ENCODE results near the gene GLRA1. TPM values are rescaled to one million over a fixed set of nuclear protein-coding genes. Genes with fewer than 3 reads are reported as not detected.

The GLRA1 gene
- total RNA-seq, 2 experiments from 2014 or later: not detected

- Mint-ChIP-seq H3K4me1 (no peaks in the 10 kb centered on the region), H3K27me3 (no peaks in the 10 kb centered on the region), H3K27ac (no peak overlapping the region), H3K4me3 (no peak overlapping the region), H3K9me3 (no peaks in the 10 kb centered on the region), H3K36me3 (peaks cover 51% of the 10 kb centered on the region)
- POLR2A ChIA-PET: no interaction called here
- DNase-seq (no peak), ATAC-seq (ENCODE audit: low read depth) (no peak)
Observed at GRCh38 chr5:151812757-151813309, 111.8 kb downstream of the GLRA1 start.

DNA sequence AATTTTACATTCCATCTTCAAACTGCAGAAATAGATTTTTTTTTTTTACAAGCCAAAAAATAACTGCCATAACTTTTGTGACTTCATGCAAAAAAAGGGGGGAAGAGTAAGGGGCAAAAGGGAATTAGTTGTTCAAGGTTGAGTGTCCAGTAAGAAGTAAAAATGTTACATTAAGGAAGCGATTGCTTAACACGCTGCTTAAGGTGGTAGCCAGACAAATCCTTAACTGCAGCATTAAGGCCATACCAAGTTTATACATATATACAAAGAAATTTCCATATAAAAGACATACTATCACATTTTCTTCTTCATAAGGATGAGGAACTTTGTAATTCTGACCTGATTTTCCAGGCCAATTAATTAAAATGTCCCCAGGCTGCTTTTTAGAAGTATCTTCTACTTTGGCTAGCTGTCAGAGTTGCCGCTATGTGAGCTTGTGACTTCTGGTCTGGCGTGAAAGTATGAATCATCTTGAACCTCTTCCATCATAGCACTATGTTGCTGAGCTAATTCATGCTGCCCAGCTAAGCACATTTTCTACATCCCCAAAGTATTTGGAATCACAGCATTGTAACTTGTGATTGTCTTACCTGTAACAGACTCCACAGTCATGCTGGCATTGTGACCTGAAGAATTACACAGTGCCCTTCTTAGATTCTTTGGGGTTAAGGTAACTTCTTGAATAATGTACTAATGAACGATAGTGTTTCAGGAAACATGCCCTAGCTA is 112.9 kb downstream of the GLRA1 start:
- DNase-seq (no peak), ATAC-seq (ENCODE audit: low read depth) (no peak)
- peaks cover 2% of the 10 kb centered on the region for H3K4me1 Mint-ChIP-seq
- H3K4me3 Mint-ChIP-seq: no peak overlapping the region
- no peaks in the 10 kb centered on the region for H3K27me3 Mint-ChIP-seq
- peaks cover 48% of the 10 kb centered on the region for H3K36me3 Mint-ChIP-seq
- H3K27ac Mint-ChIP-seq: no peak overlapping the region
- POLR2A ChIA-PET: no interaction called here
- no peaks in the 10 kb centered on the region for H3K9me3 Mint-ChIP-seq

GRCh38 chr5:151810897-151811296 is 113.8 kb downstream of the GLRA1 start:
- ATAC-seq (ENCODE audit: low read depth): no peak
- H3K27me3 Mint-ChIP-seq: no peaks in the 10 kb centered on the region
- peaks cover 52% of the 10 kb centered on the region for H3K36me3 Mint-ChIP-seq
- H3K27ac Mint-ChIP-seq: no peak overlapping the region
- H3K4me1 Mint-ChIP-seq: peaks cover 2% of the 10 kb centered on the region
- H3K9me3 Mint-ChIP-seq: no peaks in the 10 kb centered on the region
- H3K4me3 Mint-ChIP-seq: no peak overlapping the region
- DNase-seq: no peak
- POLR2A ChIA-PET: no interaction called here

- H3K4me3 Mint-ChIP-seq: no peak overlapping the region
- no peak for ATAC-seq (ENCODE audit: low read depth)
- POLR2A ChIA-PET: no interaction called here
- H3K4me1 Mint-ChIP-seq: peaks cover 2% of the 10 kb centered on the region
- DNase-seq: no peak
- H3K36me3 Mint-ChIP-seq: peaks cover 56% of the 10 kb centered on the region
- no peaks in the 10 kb centered on the region for H3K27me3 Mint-ChIP-seq
- no peak overlapping the region for H3K27ac Mint-ChIP-seq
- H3K9me3 Mint-ChIP-seq: no peaks in the 10 kb centered on the region
Observed at GRCh38 chr5:151810449-151810848, 114.2 kb downstream of the GLRA1 start.

GRCh38 chr5:151808451-151809169 is 116.0 kb downstream of the GLRA1 start:
- no peaks in the 10 kb centered on the region for H3K9me3 Mint-ChIP-seq
- H3K27ac Mint-ChIP-seq: no peak overlapping the region
- ATAC-seq (ENCODE audit: low read depth): no peak
- no peak for DNase-seq
- H3K4me1 Mint-ChIP-seq: peaks cover 2% of the 10 kb centered on the region
- peaks cover 60% of the 10 kb centered on the region for H3K36me3 Mint-ChIP-seq
- H3K4me3 Mint-ChIP-seq: no peak overlapping the region
- POLR2A ChIA-PET: no interaction called here
- no peaks in the 10 kb centered on the region for H3K27me3 Mint-ChIP-seq

DNA sequence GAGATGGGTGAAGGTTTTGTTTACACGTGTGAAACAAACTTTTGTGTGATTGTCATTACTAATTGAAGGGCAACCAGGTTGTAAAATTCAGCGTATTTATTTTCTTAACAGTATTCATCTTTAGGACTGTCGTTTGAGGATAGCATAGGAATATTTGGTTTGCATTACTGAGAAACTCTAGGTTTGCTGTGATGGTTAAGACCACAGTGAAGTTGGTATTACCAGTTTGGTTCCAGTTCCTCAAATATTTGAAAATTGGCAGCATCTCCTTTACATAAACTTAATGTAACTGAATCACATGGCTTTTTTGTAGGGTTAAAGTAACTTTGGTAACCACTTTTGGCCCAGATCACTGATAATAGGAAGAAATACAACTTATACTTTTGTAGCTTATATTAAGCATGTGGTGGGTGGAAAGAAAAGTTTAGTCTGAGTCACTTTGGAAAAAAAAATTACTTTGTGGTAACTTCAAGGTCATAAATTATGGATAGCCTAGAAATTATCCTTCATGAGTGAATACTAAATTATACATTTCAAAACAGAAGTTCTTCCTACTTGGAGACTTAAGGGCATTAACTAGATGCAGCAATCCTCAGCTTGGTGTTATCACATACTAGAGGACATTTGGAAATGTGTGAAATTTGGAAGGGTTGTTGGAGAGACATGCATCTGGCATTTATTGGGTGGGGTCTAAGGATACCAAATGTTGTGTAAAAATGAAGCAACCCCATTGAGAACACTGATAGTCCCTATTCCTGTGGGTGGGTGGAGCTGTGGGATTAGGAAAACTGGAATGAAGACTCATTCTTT is 119.0 kb downstream of the GLRA1 start:
- POLR2A ChIA-PET: interaction anchor here (1.9 kb wide), 1 partner anchor 35 kb away, joined by 5 read pairs; the partner anchor contains the start of gene G3BP1
- Mint-ChIP-seq H3K36me3 (peaks cover 53% of the 10 kb centered on the region), H3K4me1 (peaks cover 2% of the 10 kb centered on the region), H3K27me3 (no peaks in the 10 kb centered on the region), H3K4me3 (no peak overlapping the region), H3K9me3 (no peaks in the 10 kb centered on the region), H3K27ac (no peak overlapping the region)
- DNase-seq: no peak
- ATAC-seq (ENCODE audit: low read depth): no peak

GRCh38 chr5:151800532-151800931 is 124.1 kb downstream of the GLRA1 start:
- Mint-ChIP-seq H3K36me3 (peaks cover 42% of the 10 kb centered on the region), H3K27ac (no peak overlapping the region), H3K4me1 (peaks cover 11% of the 10 kb centered on the region), H3K9me3 (no peaks in the 10 kb centered on the region), H3K27me3 (no peaks in the 10 kb centered on the region), H3K4me3 (no peak overlapping the region)
- DNase-seq (no peak), ATAC-seq (ENCODE audit: low read depth) (no peak)
- POLR2A ChIA-PET: interaction anchor here (0.9 kb wide), 1 partner anchor 29 kb away, joined by 5 read pairs; the partner anchor contains the start of gene G3BP1

DNA sequence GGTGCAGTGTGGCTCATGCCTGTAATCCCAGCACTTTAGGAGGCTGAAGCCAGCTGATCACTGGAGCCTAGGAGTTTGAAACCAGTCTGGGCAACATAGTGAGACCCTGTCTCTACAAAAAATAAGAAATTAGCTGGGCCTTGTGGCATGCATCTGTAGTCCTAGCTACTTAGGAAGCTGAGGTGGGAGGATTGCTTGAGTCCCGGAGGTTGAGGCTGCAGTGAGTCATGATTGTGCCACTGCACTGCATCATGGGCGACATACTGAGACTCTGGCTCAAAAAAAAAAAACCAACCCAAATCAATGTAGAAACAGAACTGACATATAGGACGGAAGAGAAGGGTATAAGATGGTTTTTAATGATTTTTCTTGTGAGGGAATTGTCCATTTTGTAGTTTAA is 125.2 kb downstream of the GLRA1 start:
- Mint-ChIP-seq H3K27me3 (no peaks in the 10 kb centered on the region), H3K36me3 (peaks cover 38% of the 10 kb centered on the region), H3K4me3 (no peak overlapping the region), H3K4me1 (peaks cover 13% of the 10 kb centered on the region), H3K27ac (peak overlapping the region; percentile 21), H3K9me3 (no peaks in the 10 kb centered on the region)
- DNase-seq: no peak
- POLR2A ChIA-PET: no interaction called here
- ATAC-seq (ENCODE audit: low read depth): no peak

- DNase-seq: no peak
- H3K27ac Mint-ChIP-seq: no peak overlapping the region
- POLR2A ChIA-PET: no interaction called here
- no peaks in the 10 kb centered on the region for H3K27me3 Mint-ChIP-seq
- peaks cover 16% of the 10 kb centered on the region for H3K4me1 Mint-ChIP-seq
- H3K36me3 Mint-ChIP-seq: peaks cover 35% of the 10 kb centered on the region
- no peaks in the 10 kb centered on the region for H3K9me3 Mint-ChIP-seq
- ATAC-seq (ENCODE audit: low read depth): no peak
- H3K4me3 Mint-ChIP-seq: no peak overlapping the region
Observed at GRCh38 chr5:151798674-151799073, 126.0 kb downstream of the GLRA1 start.

DNA sequence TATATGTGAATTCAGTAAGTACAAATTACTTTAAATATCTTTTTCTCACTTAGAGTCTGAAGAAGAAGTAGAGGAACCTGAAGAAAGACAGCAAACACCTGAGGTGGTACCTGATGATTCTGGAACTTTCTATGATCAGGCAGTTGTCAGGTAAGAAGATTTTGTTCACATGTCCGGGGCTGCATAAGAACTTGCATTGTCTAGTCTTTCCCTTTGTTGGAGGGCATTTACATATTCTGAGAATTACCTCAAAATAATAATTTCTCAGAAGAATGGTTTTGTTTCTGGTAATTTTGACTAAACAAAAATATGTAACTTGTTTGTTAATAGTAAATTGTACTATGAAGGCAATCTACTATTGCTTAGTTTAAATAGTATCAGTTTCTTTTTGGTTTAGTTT is 129.2 kb downstream of the GLRA1 start:
- DNase-seq (no peak), ATAC-seq (ENCODE audit: low read depth) (no peak)
- H3K36me3 Mint-ChIP-seq: peaks cover 36% of the 10 kb centered on the region
- POLR2A ChIA-PET: no interaction called here
- H3K4me3 Mint-ChIP-seq: no peak overlapping the region
- H3K27ac Mint-ChIP-seq: no peak overlapping the region
- no peaks in the 10 kb centered on the region for H3K9me3 Mint-ChIP-seq
- peaks cover 16% of the 10 kb centered on the region for H3K4me1 Mint-ChIP-seq
- no peaks in the 10 kb centered on the region for H3K27me3 Mint-ChIP-seq

DNA sequence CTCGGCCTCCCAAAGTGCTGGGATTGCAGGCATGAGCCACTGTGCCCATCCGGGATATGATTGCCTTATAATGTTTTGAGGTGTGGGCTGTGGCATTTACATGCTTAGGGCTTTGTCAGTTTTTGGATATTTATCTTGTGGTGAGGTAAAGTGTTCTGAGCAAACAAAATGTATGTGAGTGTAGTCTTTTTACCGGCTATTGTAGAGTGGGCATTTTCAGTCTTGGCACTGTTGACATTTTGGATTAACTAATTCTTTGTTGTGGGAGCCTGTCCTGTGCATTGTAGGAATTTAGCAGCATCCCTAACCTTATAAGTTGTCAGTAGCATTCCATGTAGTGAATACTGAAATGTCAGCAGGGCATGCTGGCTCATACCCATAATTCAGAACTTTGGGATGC is 131.3 kb downstream of the GLRA1 start:
- DNase-seq (no peak), ATAC-seq (ENCODE audit: low read depth) (no peak)
- no peak overlapping the region for H3K27ac Mint-ChIP-seq
- no peak overlapping the region for H3K4me3 Mint-ChIP-seq
- H3K4me1 Mint-ChIP-seq: peaks cover 12% of the 10 kb centered on the region
- no peaks in the 10 kb centered on the region for H3K27me3 Mint-ChIP-seq
- H3K9me3 Mint-ChIP-seq: no peaks in the 10 kb centered on the region
- peaks cover 38% of the 10 kb centered on the region for H3K36me3 Mint-ChIP-seq
- POLR2A ChIA-PET: no interaction called here

- H3K4me1 Mint-ChIP-seq: peaks cover 13% of the 10 kb centered on the region
- POLR2A ChIA-PET: no interaction called here
- no peaks in the 10 kb centered on the region for H3K27me3 Mint-ChIP-seq
- no peaks in the 10 kb centered on the region for H3K9me3 Mint-ChIP-seq
- no peak overlapping the region for H3K4me3 Mint-ChIP-seq
- ATAC-seq (ENCODE audit: low read depth): no peak
- DNase-seq: no peak
- H3K27ac Mint-ChIP-seq: no peak overlapping the region
- peaks cover 26% of the 10 kb centered on the region for H3K36me3 Mint-ChIP-seq
Observed at GRCh38 chr5:151787817-151788216, 136.8 kb downstream of the GLRA1 start.

DNA sequence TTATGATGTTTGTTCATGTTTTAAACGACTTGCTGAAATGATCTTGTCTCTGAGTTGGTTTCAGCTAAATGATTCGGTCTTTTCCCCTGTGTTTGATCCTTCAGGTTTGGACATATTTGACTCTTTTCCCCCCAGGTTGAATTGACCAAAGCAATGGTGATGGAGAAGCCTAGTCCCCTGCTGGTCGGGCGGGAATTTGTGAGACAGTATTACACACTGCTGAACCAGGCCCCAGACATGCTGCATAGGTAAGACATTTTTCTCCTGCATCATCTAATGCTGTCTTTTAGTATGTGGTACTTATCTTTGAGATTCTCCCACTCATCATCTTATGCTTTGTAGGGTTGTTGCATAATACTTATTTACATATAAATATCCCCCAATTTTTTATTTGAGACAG is 138.2 kb downstream of the GLRA1 start:
- POLR2A ChIA-PET: no interaction called here
- Mint-ChIP-seq H3K4me1 (peaks cover 16% of the 10 kb centered on the region), H3K4me3 (no peak overlapping the region), H3K9me3 (no peaks in the 10 kb centered on the region), H3K27me3 (no peaks in the 10 kb centered on the region), H3K36me3 (peaks cover 18% of the 10 kb centered on the region), H3K27ac (no peak overlapping the region)
- DNase-seq (no peak), ATAC-seq (ENCODE audit: low read depth) (no peak)

All from activated naive CD8-positive, alpha-beta T cell treated with anti-CD3 and anti-CD28 coated beads, Interleukin-2, amount 10 ng/mL, durations not matched to agents 7 days and 5 days (primary cell).